ENCODE results near the gene CAMK2B.
"Not testable (repeated sequence)": the region's sequence is repeated elsewhere in the genome, so short reads cannot be mapped to it uniquely, and the experiment has no call there.

The CAMK2B gene

GRCh38 chr7:44189993-44190872 lies 135.2 kb downstream of the CAMK2B start:
- no peak for DNase-seq (ENCODE audit: low read depth)

GRCh38 chr7:44189286-44189992 lies 136.0 kb downstream of the CAMK2B start, which contains the start of gene GCK:
TSS of gene GCK (minus strand) at chr7:44189439. CDS start at chr7:44188953, 486 bp downstream.
- no peak for DNase-seq (ENCODE audit: low read depth)

GRCh38 chr7:44188480-44189225 lies 136.7 kb downstream of the CAMK2B start:
- no peak for DNase-seq (ENCODE audit: low read depth)

- DNase-seq (ENCODE audit: low read depth) = no peak
Observed at GRCh38 chr7:44187636-44188416, 137.6 kb downstream of the CAMK2B start.

GRCh38 chr7:44186736-44187135 lies 138.7 kb downstream of the CAMK2B start:
- DNase-seq (ENCODE audit: low read depth) = no peak

GRCh38 chr7:44185729-44186128 lies 139.7 kb downstream of the CAMK2B start:
- no peak for DNase-seq (ENCODE audit: low read depth)

GRCh38 chr7:44184873-44185446 lies 140.4 kb downstream of the CAMK2B start:
- DNase-seq (ENCODE audit: low read depth) = no peak

GRCh38 chr7:44184206-44184872 lies 141.1 kb downstream of the CAMK2B start:
- peak; percentile 34 for DNase-seq (ENCODE audit: low read depth)

- DNase-seq (ENCODE audit: low read depth) = no peak
Observed at GRCh38 chr7:44183386-44183785, 142.0 kb downstream of the CAMK2B start.

- DNase-seq (ENCODE audit: low read depth) = no peak
Observed at GRCh38 chr7:44182827-44183226, 142.6 kb downstream of the CAMK2B start.

GRCh38 chr7:44180631-44181030 lies 144.8 kb downstream of the CAMK2B start:
- DNase-seq (ENCODE audit: low read depth) = no peak

- no peak for DNase-seq (ENCODE audit: low read depth)
Observed at GRCh38 chr7:44177570-44178131, 147.7 kb downstream of the CAMK2B start.

- DNase-seq (ENCODE audit: low read depth) = no peak
Observed at GRCh38 chr7:44176486-44176885, 148.9 kb downstream of the CAMK2B start.

GRCh38 chr7:44175730-44176129 lies 149.7 kb downstream of the CAMK2B start:
- DNase-seq (ENCODE audit: low read depth) = no peak

- DNase-seq (ENCODE audit: low read depth) = not testable (repeated sequence)
Observed at GRCh38 chr7:44174694-44174948, 150.8 kb downstream of the CAMK2B start.

GRCh38 chr7:44173911-44174693 lies 151.3 kb downstream of the CAMK2B start:
- DNase-seq (ENCODE audit: low read depth) = no peak

- DNase-seq (ENCODE audit: low read depth) = no peak
Observed at GRCh38 chr7:44172803-44173424, 152.5 kb downstream of the CAMK2B start.

- no peak for DNase-seq (ENCODE audit: low read depth)
Observed at GRCh38 chr7:44172352-44172751, 153.0 kb downstream of the CAMK2B start.

GRCh38 chr7:44171901-44172300 lies 153.5 kb downstream of the CAMK2B start:
- not testable (repeated sequence) for DNase-seq (ENCODE audit: low read depth)
